Duodenal mucosa (tissue), 2 donors: ENCODE results near the gene GLG1.
"Not testable (repeated sequence)": the region's sequence is repeated elsewhere in the genome, so short reads cannot be mapped to it uniquely, and the experiment has no call there.

ENCODE experiments used
- H3K27ac ChIP-seq: one replicate; pipeline ENCODE4 v1.7.0; 2013; ENCODE audit warnings: low read depth, low read length
- H3K27me3 ChIP-seq, 2 donors: one replicate each; pipeline ENCODE4 v1.7.0; 2013; ENCODE audit warnings: low read length in 2 of 2, control low read depth in 1 of 2; ENCODE audit not compliant: insufficient read depth in 2 of 2, control insufficient read depth in 1 of 2
- H3K36me3 ChIP-seq, 2 donors: one replicate each; pipeline ENCODE4 v1.7.0; 2013; ENCODE audit warnings: low read length in 2 of 2, control low read depth in 1 of 2; ENCODE audit not compliant: insufficient read depth in 2 of 2, control insufficient read depth in 1 of 2
- H3K4me1 ChIP-seq, 2 donors: one replicate each; pipeline ENCODE4 v1.7.0; 2013; ENCODE audit warnings: low read length in 2 of 2, control low read depth in 1 of 2; ENCODE audit not compliant: insufficient read depth in 2 of 2, control insufficient read depth in 1 of 2
- H3K4me3 ChIP-seq, 2 donors: one replicate each; pipeline ENCODE4 v1.7.0; 2013; ENCODE audit warnings: low read length in 2 of 2, low read depth in 1 of 2
- H3K9ac ChIP-seq, 2 donors: one replicate each; pipeline ENCODE4 v1.7.0; 2013; ENCODE audit warnings: low read length in 2 of 2, low read depth in 1 of 2
- H3K9me3 ChIP-seq, 2 donors: one replicate each; pipeline ENCODE4 v1.7.0; 2013; ENCODE audit warnings: low read length in 2 of 2, control low read depth in 1 of 2; ENCODE audit not compliant: control insufficient read depth in 1 of 2

The GLG1 gene

DNA sequence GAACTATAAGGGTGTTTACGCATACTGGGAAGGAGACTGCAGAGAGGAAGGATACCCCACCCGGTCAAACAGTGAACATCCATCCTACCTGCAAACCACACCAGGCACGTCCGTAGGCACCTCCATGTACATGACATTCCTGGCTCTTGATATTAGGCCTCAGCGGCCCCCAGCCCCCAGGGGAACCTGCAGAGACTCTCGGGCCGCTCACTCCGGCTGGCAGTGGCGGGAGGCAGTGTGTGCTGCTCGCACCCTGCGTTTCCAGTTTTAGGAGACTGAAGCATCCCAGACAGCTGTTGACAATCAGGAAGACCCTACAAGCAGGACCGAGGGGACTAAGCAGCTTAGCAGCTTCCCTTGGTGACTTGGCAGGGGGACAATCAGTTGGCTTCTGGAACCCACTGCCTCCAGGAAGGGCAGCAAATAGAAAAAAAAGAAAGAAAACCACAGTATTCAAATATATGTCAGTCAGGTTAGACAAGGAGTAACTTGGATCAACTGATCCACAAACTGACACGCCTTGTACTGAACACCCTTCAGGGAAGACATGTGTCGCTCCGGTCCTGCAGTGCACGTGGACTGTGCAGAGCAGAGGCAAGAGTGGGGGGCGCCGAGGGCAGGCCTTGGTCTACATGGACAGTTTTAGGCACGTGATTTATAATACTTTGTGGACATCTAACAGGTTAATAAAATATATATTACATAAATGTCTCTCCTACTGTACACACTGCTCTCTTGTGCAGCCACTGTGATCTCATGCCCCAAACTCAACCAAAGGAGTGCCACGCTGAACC lies 155.8 kb downstream of the GLG1 start:
- H3K4me1 ChIP-seq: peaks cover 25 to 26% of the 10 kb centered on the region in 2 donors
- no peak overlapping the region for H3K27ac ChIP-seq
- H3K36me3 ChIP-seq: peaks cover 28 to 53% of the 10 kb centered on the region in 2 donors
- H3K9me3 ChIP-seq: no peaks in the 10 kb centered on the region
- no peak overlapping the region for H3K9ac ChIP-seq
- H3K27me3 ChIP-seq: no peaks in the 10 kb centered on the region
- H3K4me3 ChIP-seq: no peak overlapping the region

- H3K4me1 ChIP-seq: peaks cover 25 to 26% of the 10 kb centered on the region in 2 donors
- no peak overlapping the region for H3K9ac ChIP-seq
- H3K4me3 ChIP-seq: no peak overlapping the region
- peak overlapping the region; percentile 66 for H3K27ac ChIP-seq
- H3K36me3 ChIP-seq: peaks cover 19 to 43% of the 10 kb centered on the region in 2 donors
- no peaks in the 10 kb centered on the region for H3K27me3 ChIP-seq
- H3K9me3 ChIP-seq: no peaks in the 10 kb centered on the region
Measured at GRCh38 chr16:74450236-74450635, 156.7 kb downstream of the GLG1 start.

DNA sequence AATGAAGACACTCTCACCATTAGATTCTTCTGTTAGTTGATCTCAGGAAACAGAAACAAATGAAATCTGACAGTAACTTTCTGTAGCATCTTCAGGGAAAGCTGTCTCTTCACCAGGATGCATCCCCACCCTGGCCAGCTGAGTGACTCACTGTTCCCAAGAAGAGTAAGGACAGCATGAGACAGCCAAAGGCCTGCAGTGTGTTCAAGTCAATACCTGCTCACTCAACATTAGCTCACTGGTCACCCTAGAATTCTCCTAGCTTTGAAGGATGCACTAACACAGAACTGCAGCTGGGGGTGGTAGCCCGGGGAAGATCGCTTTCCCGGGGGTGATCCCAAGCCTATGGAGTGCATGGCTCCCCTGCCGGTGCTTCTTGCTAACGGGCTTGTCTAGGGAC lies 157.4 kb downstream of the GLG1 start:
- H3K36me3 ChIP-seq: peaks cover 18 to 39% of the 10 kb centered on the region in 2 donors

GRCh38 chr16:74448990-74449389 lies 157.9 kb downstream of the GLG1 start:
- Histone ChIP-seq H3K4me3 (no peak overlapping the region), H3K27me3 (no peaks in the 10 kb centered on the region), H3K9ac (no peak overlapping the region), H3K27ac (peak overlapping the region; percentile 66), H3K36me3 (peaks cover 18 to 39% of the 10 kb centered on the region in 2 donors), H3K4me1 (peaks cover 25 to 26% of the 10 kb centered on the region in 2 donors), H3K9me3 (no peaks in the 10 kb centered on the region)

More for the DNA sequence above, 157.4 kb downstream of the GLG1 start:
- H3K9me3 ChIP-seq: no peaks in the 10 kb centered on the region
- H3K9ac ChIP-seq: no peak overlapping the region
- peaks cover 25 to 26% of the 10 kb centered on the region in 2 donors for H3K4me1 ChIP-seq
- no peaks in the 10 kb centered on the region for H3K27me3 ChIP-seq
- peak overlapping the region; percentile 66 for H3K27ac ChIP-seq
- H3K4me3 ChIP-seq: no peak overlapping the region

- Histone ChIP-seq H3K27me3 (no peaks in the 10 kb centered on the region), H3K4me1 (peaks cover 25 to 26% of the 10 kb centered on the region in 2 donors), H3K27ac (no peak overlapping the region), H3K36me3 (peaks cover 8 to 27% of the 10 kb centered on the region in 2 donors), H3K9ac (no peak overlapping the region), H3K9me3 (no peaks in the 10 kb centered on the region), H3K4me3 (no peak overlapping the region)
Measured at GRCh38 chr16:74447578-74447977, 159.3 kb downstream of the GLG1 start.

GRCh38 chr16:74446866-74447265 lies 160.0 kb downstream of the GLG1 start:
- H3K4me1 ChIP-seq: peaks cover 25 to 26% of the 10 kb centered on the region in 2 donors
- H3K36me3 ChIP-seq: peaks cover 1 to 20% of the 10 kb centered on the region in 2 donors
- no peak overlapping the region for H3K9ac ChIP-seq
- no peaks in the 10 kb centered on the region for H3K27me3 ChIP-seq
- H3K4me3 ChIP-seq: no peak overlapping the region
- no peaks in the 10 kb centered on the region for H3K9me3 ChIP-seq
- no peak overlapping the region for H3K27ac ChIP-seq

- not testable (repeated sequence) for H3K4me3 ChIP-seq, H3K9me3 ChIP-seq, H3K9ac ChIP-seq, H3K27ac ChIP-seq, H3K36me3 ChIP-seq, H3K27me3 ChIP-seq
- H3K4me1 ChIP-seq: peaks cover 10 to 12% of the 10 kb centered on the region in 2 donors
Measured at GRCh38 chr16:74443624-74444346, 163.1 kb downstream of the GLG1 start.

GRCh38 chr16:74439685-74440084 lies 167.2 kb downstream of the GLG1 start:
- Histone ChIP-seq H3K4me3 (no peak overlapping the region), H3K4me1 (no peaks in the 10 kb centered on the region), H3K9me3 (no peaks in the 10 kb centered on the region), H3K27me3 (no peaks in the 10 kb centered on the region), H3K36me3 (no peaks in the 10 kb centered on the region), H3K9ac (no peak overlapping the region), H3K27ac (no peak overlapping the region)

- Histone ChIP-seq H3K27me3 (no peaks in the 10 kb centered on the region), H3K4me3 (no peak overlapping the region), H3K4me1 (no peaks in the 10 kb centered on the region), H3K9me3 (no peaks in the 10 kb centered on the region), H3K36me3 (no peaks in the 10 kb centered on the region), H3K9ac (no peak overlapping the region), H3K27ac (no peak overlapping the region)
Measured at GRCh38 chr16:74438492-74438979, 168.4 kb downstream of the GLG1 start.

GRCh38 chr16:74431516-74431915 lies 175.4 kb downstream of the GLG1 start:
- Histone ChIP-seq H3K4me1 (no peaks in the 10 kb centered on the region), H3K9me3 (no peaks in the 10 kb centered on the region), H3K9ac (no peak overlapping the region), H3K4me3 (no peak overlapping the region), H3K27ac (no peak overlapping the region), H3K36me3 (no peaks in the 10 kb centered on the region), H3K27me3 (no peaks in the 10 kb centered on the region)
